GM18867 (cell line): ENCODE data around the gene IFNL1.
"Not testable (repeated sequence)": the region's sequence is repeated elsewhere in the genome, so short reads cannot be mapped to it uniquely, and the experiment has no call there.

Experiments
- ATAC-seq: cut with Tn5 transposase; IDR thresholded peaks from one replicate; pipeline ENCODE4 v1.9.1; 2021; ENCODE audit warnings: mild to moderate bottlenecking, moderate library complexity; ENCODE audit not compliant: unreplicated experiment

The IFNL1 gene

GRCh38 chr19:39329948-39330347 lies 33.7 kb downstream of the IFNL1 start:
- no peak for ATAC-seq

- no peak for ATAC-seq
Observed at GRCh38 chr19:39332293-39332692, 36.1 kb downstream of the IFNL1 start.

- ATAC-seq = not testable (repeated sequence)
Observed at GRCh38 chr19:39332738-39333137, 36.5 kb downstream of the IFNL1 start.

GRCh38 chr19:39333507-39333906 lies 37.3 kb downstream of the IFNL1 start:
- ATAC-seq = no peak

GRCh38 chr19:39334444-39334976 lies 38.3 kb downstream of the IFNL1 start:
- ATAC-seq = no peak

GRCh38 chr19:39335168-39335548 lies 39.0 kb downstream of the IFNL1 start:
- ATAC-seq = peak; percentile 12

- no peak for ATAC-seq
Observed at GRCh38 chr19:39336483-39336882, 40.3 kb downstream of the IFNL1 start.

- ATAC-seq = no peak
Observed at GRCh38 chr19:39339674-39340073, 43.5 kb downstream of the IFNL1 start.

GRCh38 chr19:39340156-39340555 lies 43.9 kb downstream of the IFNL1 start:
- not testable (repeated sequence) for ATAC-seq

- ATAC-seq = no peak
Observed at GRCh38 chr19:39341129-39341718, 45.0 kb downstream of the IFNL1 start.

GRCh38 chr19:39341719-39342604 lies 45.8 kb downstream of the IFNL1 start, which contains the start of gene SAMD4B:
Gene SAMD4B, plus strand, starts transcription at chr19:39342421. Its CDS starts 14,473 bp downstream, at chr19:39356894.
- peak; percentile 88 for ATAC-seq

- no peak for ATAC-seq
Observed at GRCh38 chr19:39342647-39343305, 46.6 kb downstream of the IFNL1 start.

- ATAC-seq = no peak
Observed at GRCh38 chr19:39345956-39346355, 49.7 kb downstream of the IFNL1 start.

GRCh38 chr19:39347332-39348164 lies 51.3 kb downstream of the IFNL1 start:
- no peak for ATAC-seq
